Naive B cell (primary cell): ENCODE data around the gene STK40. TPM values are rescaled to one million over a fixed set of nuclear protein-coding genes. Genes with fewer than 3 reads are reported as not detected.

Source experiments
- ATAC-seq, 2 donors: fragments of 150-1000 bp; cut with Tn5 transposase; 2 replicates each; pipeline ENCODE4 v1.10.0; 2021; ENCODE audit warnings: low read depth in 2 of 2, mild to moderate bottlenecking in 2 of 2, moderate library complexity in 2 of 2
- DNase-seq: peaks from one replicate; pipeline ENCODE4 v3.0.0; 2022
- H3K27ac Mint-ChIP-seq, 6 donors: one replicate each; pipeline ENCODE4 v1.8.0; 2020 to 2022; ENCODE audit warnings: mild to moderate bottlenecking in 6 of 6, mixed read lengths in 6 of 6, moderate library complexity in 5 of 6, inconsistent platforms in 2 of 6
- H3K27me3 Mint-ChIP-seq, 3 donors: one replicate each; pipeline ENCODE4 v1.8.0; 2021 to 2022; ENCODE audit warnings: mixed read lengths in 3 of 3, mild to moderate bottlenecking in 1 of 3
- H3K36me3 Mint-ChIP-seq, 2 donors: one replicate each; pipeline ENCODE4 v1.8.0; 2020 to 2022; ENCODE audit warnings: mixed read lengths in 2 of 2, inconsistent platforms in 1 of 2, mild to moderate bottlenecking in 1 of 2
- H3K4me1 Mint-ChIP-seq, 3 donors: one replicate each; pipeline ENCODE4 v1.8.0; 2020 to 2022; ENCODE audit warnings: mixed read lengths in 3 of 3, inconsistent platforms in 1 of 3, mild to moderate bottlenecking in 1 of 3, moderate library complexity in 1 of 3
- H3K4me3 Mint-ChIP-seq, 8 donors: one replicate each; pipeline ENCODE4 v1.8.0; 2020 to 2022; ENCODE audit warnings: mild to moderate bottlenecking in 8 of 8, mixed read lengths in 8 of 8, moderate library complexity in 8 of 8, inconsistent platforms in 2 of 8
- H3K9me3 Mint-ChIP-seq, 7 donors: one replicate each; pipeline ENCODE4 v1.8.0; 2020 to 2022; ENCODE audit warnings: mixed read lengths in 7 of 7, mild to moderate bottlenecking in 5 of 7, inconsistent platforms in 2 of 7, moderate library complexity in 1 of 7
- polyA plus RNA-seq, 6 donors: library from polyadenylated mRNA; unstranded; fragments of 300-500 nt; fragmentation: Illumina TruSeq; gene quantifications; one replicate each; pipeline ENCODE4 v1.2.3, GENCODE V29; 2021; ENCODE audit warnings: low read depth in 6 of 6

STK40 gene
- 100 to 1,000 TPM in 1 of 6 donors, 10 to 100 TPM in 5; 62.3 to 105 (median 73.3) TPM for polyA plus RNA-seq

- no peaks in the 10 kb centered on the region for H3K9me3 Mint-ChIP-seq
- H3K36me3 Mint-ChIP-seq: no peaks in the 10 kb centered on the region
- peak within 1 kb of the TSS; percentile 89 to 99 (median 95) for H3K4me3 Mint-ChIP-seq
- H3K27ac Mint-ChIP-seq: peak within 1 kb of the TSS; percentile 95 to 100 (median 100)
- peak; percentile 95 for DNase-seq
- ATAC-seq: peak; percentile 84 to 87
- H3K27me3 Mint-ChIP-seq: no peaks in the 10 kb centered on the region
- H3K4me1 Mint-ChIP-seq: peaks cover 69 to 90% (median 79%) of the 10 kb centered on the region in 3 donors
Measured at GRCh38 chr1:36385410-36386264, at the start of gene STK40. TSS of gene STK40 (minus strand) at chr1:36385924. CDS start at chr1:36361332, 24,592 bp downstream.

DNA sequence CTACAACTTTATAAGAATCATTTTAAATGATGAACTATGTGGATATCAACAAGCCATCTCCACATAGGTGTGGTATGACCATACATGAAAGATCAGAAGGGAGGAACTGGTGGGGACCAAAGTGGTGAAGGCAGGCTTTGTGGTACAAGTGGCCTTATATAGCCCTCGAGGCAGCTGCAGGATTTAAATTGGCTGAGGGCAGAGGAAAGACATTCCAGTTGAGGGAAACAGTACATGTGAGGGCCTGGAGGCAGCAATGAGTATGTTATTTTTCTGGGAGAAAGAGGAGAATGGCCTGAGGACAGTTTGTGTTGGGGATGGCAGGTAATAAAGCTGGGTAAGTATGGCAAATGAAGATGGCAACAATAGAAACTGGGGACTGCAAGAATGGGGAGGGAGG is 47.4 kb upstream of the STK40 start:
- H3K36me3 Mint-ChIP-seq: no peaks in the 10 kb centered on the region
- no peaks in the 10 kb centered on the region for H3K4me1 Mint-ChIP-seq
- H3K27me3 Mint-ChIP-seq: no peaks in the 10 kb centered on the region
- H3K4me3 Mint-ChIP-seq: no peak overlapping the region
- DNase-seq (no peak), ATAC-seq (no peak)
- H3K27ac Mint-ChIP-seq: no peak overlapping the region
- H3K9me3 Mint-ChIP-seq: no peaks in the 10 kb centered on the region

- H3K27me3 Mint-ChIP-seq: no peaks in the 10 kb centered on the region
- no peaks in the 10 kb centered on the region for H3K9me3 Mint-ChIP-seq
- no peak overlapping the region for H3K4me3 Mint-ChIP-seq
- H3K4me1 Mint-ChIP-seq: no peaks in the 10 kb centered on the region
- H3K36me3 Mint-ChIP-seq: no peaks in the 10 kb centered on the region
- no peak for DNase-seq
- ATAC-seq: no peak
- no peak overlapping the region for H3K27ac Mint-ChIP-seq
Measured at GRCh38 chr1:36432616-36433015, 46.9 kb upstream of the STK40 start.

DNA sequence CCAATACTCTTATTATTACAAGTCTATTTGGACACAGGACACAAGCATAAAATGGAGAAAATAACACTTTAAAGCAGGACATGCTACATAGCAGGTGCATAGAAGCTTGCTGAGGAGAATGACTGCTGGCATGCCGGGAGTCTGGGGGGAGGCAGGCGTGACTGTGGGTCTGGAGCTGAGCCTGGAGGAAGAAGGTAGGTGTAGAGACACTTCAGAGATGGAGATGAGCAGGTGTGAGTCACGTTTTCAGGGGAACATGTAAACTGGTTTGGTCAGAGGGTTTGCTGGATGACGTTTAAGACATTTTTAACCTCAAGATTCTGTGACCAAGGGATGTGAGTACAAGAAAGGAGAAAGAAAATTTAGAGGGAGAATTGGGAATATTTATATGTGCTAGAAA is 40.1 kb upstream of the STK40 start:
- ATAC-seq: no peak
- no peaks in the 10 kb centered on the region for H3K9me3 Mint-ChIP-seq
- H3K27me3 Mint-ChIP-seq: no peaks in the 10 kb centered on the region

DNA sequence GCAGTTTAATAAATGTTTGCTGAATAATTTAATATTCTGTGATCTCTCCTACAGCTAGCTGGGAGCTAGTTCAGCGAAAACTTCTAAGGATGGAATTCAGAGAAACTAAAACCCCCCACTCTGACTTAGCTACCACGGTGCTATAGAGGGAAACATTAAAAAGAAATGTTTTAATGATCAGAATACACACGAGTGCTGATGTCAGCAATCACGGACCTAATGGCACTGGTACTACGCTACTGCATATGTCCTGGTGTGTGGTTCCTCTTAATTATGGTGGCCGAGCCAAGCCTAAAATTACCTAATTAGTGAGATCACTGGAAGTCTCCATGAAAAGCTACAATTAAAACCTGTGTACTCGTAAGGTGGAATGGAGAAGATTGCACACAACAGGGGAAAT is 35.9 kb upstream of the STK40 start:
- no peaks in the 10 kb centered on the region for H3K27me3 Mint-ChIP-seq
- H3K4me3 Mint-ChIP-seq: peak overlapping the region in 1 of 8 donors; percentile 79
- DNase-seq (no peak), ATAC-seq (no peak)
- peak overlapping the region in 1 of 6 donors; percentile 58 for H3K27ac Mint-ChIP-seq
- H3K9me3 Mint-ChIP-seq: no peaks in the 10 kb centered on the region
- H3K4me1 Mint-ChIP-seq: peaks cover 7 to 10% (median 7%) of the 10 kb centered on the region in 3 donors
- no peaks in the 10 kb centered on the region for H3K36me3 Mint-ChIP-seq

More for the DNA sequence above, 40.1 kb upstream of the STK40 start:
- no peaks in the 10 kb centered on the region for H3K36me3 Mint-ChIP-seq
- peaks cover 4% of the 10 kb centered on the region in 3 donors for H3K4me1 Mint-ChIP-seq
- H3K4me3 Mint-ChIP-seq: no peak overlapping the region
- H3K27ac Mint-ChIP-seq: peak overlapping the region in 1 of 6 donors; percentile 49
- no peak for DNase-seq

DNA sequence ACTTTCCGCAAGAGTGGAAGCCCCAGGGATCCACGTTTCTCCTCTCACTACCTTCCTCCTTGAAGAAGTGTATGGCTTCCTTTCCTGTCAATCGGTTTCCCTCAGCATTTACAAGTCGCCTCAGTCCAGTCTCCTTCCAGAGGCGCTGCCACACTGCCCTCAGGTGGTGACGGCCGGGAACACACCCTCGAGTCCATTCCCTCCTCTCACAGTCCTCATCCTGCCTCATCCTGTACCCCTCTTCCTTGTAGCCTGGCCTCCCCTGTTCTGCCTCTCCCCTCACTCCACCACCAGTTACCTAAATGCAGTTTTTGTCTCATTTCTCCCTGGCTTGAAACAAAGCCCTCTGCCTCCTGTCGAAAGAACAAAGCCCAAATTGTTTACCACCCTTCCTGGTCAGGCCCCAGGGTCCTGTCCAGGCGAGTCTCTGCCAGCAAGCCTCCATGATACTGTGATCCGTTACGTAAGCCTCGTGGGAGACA is 35.2 kb upstream of the STK40 start:
- H3K4me1 Mint-ChIP-seq: peaks cover 7 to 10% (median 7%) of the 10 kb centered on the region in 3 donors
- H3K4me3 Mint-ChIP-seq: no peak overlapping the region
- peak overlapping the region in 4 of 6 donors; percentile 30 to 76 (median 65) for H3K27ac Mint-ChIP-seq
- H3K9me3 Mint-ChIP-seq: no peaks in the 10 kb centered on the region
- no peaks in the 10 kb centered on the region for H3K36me3 Mint-ChIP-seq
- H3K27me3 Mint-ChIP-seq: no peaks in the 10 kb centered on the region
- ATAC-seq: peak; percentile 94 to 98
- DNase-seq: peak; percentile 81

GRCh38 chr1:36420409-36420808 is 34.7 kb upstream of the STK40 start:
- Mint-ChIP-seq H3K4me1 (peaks cover 7 to 10% (median 7%) of the 10 kb centered on the region in 3 donors), H3K4me3 (no peak overlapping the region), H3K36me3 (no peaks in the 10 kb centered on the region), H3K9me3 (no peaks in the 10 kb centered on the region), H3K27me3 (no peaks in the 10 kb centered on the region), H3K27ac (peak overlapping the region in 1 of 6 donors; percentile 56)
- DNase-seq (no peak), ATAC-seq (no peak)

DNA sequence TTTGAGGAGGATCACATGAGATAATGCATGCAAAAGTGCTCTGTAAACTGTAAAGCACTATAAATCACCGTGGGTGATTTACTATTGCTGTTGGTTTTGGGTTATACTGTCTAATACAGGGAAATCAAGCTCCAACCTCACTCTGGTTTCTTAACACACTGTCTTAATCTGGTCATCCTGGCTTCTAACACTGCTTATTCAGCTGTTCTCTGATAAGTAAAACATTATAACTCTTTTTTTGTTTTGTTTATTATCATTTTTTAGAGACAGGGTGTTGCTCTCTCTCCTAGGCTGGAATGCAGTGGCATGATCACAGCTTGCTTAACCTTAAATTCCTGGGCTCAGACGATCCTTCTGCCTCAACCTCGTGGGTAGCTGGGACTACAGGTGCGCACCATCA is 33.8 kb upstream of the STK40 start:
- no peak overlapping the region for H3K27ac Mint-ChIP-seq
- H3K4me3 Mint-ChIP-seq: no peak overlapping the region
- peaks cover 7 to 10% (median 10%) of the 10 kb centered on the region in 3 donors for H3K4me1 Mint-ChIP-seq
- no peaks in the 10 kb centered on the region for H3K27me3 Mint-ChIP-seq
- H3K9me3 Mint-ChIP-seq: no peaks in the 10 kb centered on the region
- DNase-seq: no peak
- H3K36me3 Mint-ChIP-seq: no peaks in the 10 kb centered on the region
- no peak for ATAC-seq

DNA sequence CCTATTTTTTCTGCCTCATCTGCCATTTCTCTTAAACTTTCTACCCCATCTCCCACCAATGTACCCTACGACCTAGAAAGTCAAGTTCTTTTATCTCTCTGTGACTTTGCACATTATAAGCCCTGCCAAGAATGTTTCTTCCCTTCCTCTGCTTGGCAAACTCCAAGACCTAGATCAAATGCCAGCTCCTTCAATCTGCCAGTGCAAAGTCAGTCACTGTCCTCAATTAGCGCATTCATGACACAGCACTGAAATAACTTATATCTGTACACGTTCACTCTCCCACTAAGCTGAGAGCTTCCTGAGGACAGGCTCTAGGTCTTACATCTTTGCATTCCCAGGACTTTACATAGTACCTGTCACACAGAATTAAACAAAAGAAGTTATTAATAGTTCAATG is 33.4 kb upstream of the STK40 start:
- Mint-ChIP-seq H3K4me3 (no peak overlapping the region), H3K27ac (no peak overlapping the region), H3K27me3 (no peaks in the 10 kb centered on the region), H3K36me3 (no peaks in the 10 kb centered on the region), H3K9me3 (no peaks in the 10 kb centered on the region), H3K4me1 (peaks cover 7 to 13% (median 13%) of the 10 kb centered on the region in 3 donors)
- no peak for ATAC-seq
- DNase-seq: no peak

DNA sequence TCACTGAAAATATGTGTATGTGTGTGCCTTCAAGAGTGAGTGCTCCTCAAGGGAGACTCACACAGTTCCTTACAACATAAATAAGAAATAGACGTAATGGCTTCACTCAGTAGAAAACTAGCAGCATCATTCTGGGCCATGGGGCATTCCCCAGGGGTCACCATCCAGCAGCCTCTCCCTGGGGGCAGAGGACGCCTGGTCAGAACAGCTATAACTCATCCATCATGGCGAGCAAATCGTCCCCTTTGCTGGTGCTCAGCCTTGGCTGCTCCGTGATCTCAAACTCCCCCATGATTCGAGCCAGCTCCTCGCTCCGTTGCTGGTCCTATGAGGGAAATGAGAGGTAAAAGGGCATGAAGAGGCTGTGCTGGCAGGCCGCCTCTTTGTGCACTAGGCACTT is 32.2 kb upstream of the STK40 start:
- Mint-ChIP-seq H3K9me3 (no peaks in the 10 kb centered on the region), H3K36me3 (no peaks in the 10 kb centered on the region), H3K27me3 (no peaks in the 10 kb centered on the region), H3K4me1 (peaks cover 7 to 18% (median 14%) of the 10 kb centered on the region in 3 donors), H3K4me3 (no peak overlapping the region), H3K27ac (peak overlapping the region in 1 of 6 donors; percentile 82)
- DNase-seq (no peak), ATAC-seq (no peak)

DNA sequence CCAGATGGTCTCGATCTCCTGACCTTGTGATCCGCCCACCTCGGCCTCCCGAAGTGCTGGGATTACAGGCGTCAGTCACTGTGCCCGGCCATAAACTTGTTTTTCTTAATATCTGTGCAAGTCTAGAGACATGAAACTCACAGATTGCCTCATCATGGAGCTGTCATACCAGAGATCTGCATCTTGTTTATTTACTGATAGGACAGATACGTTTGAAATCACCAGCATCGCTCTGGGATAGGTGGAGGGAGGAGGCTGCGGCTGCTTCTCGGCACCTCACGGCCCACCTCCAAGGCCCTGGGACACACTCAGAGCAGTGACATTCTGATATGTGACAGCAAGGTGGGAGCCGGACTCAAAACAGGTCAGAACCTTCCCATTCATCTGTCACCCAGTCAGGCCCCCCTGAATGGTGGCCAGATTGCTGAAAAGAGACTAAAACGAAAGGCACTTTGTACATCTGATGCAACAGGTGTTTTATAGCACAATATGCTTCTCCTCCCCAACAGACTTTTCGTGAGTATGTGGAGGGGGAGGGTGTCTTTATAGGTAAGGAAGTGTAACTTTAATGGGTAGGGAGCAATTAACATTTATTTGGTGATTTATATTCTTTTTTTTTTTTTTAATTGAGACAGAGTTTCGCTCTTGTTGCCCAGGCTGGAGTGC is 30.1 kb upstream of the STK40 start:
- Mint-ChIP-seq H3K4me1 (peaks cover 15 to 31% (median 29%) of the 10 kb centered on the region in 3 donors), H3K9me3 (peaks cover 0 to 5% (median 0%) of the 10 kb centered on the region in 7 donors), H3K4me3 (no peak overlapping the region), H3K27me3 (no peaks in the 10 kb centered on the region), H3K36me3 (peaks cover 0 to 7% of the 10 kb centered on the region in 2 donors), H3K27ac (peak overlapping the region in 2 of 6 donors; percentile 5 to 44)
- DNase-seq: no peak
- no peak for ATAC-seq

DNA sequence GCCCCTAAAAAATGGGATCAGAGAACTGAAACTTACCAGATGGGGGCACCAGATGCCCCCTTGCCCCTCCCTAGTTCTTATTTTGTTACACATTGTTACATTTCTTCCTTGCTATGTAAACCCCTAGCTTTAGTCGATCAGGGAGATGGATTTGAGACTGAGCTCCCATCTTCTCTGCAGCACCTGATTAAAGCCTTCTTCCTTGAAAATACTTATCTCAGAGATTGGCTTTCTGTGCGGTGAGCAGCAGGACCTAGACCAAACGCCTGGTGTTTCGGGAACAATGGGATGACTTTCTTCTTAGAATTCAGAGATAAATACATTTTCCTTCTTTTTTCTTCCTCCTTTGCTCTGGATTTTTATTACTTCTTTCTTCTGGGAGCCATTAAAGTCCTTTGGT is 28.7 kb upstream of the STK40 start:
- no peaks in the 10 kb centered on the region for H3K27me3 Mint-ChIP-seq
- H3K27ac Mint-ChIP-seq: peak overlapping the region in 1 of 6 donors; percentile 56
- DNase-seq (no peak), ATAC-seq (no peak)
- peaks cover 16 to 32% (median 27%) of the 10 kb centered on the region in 3 donors for H3K4me1 Mint-ChIP-seq
- H3K4me3 Mint-ChIP-seq: no peak overlapping the region
- peaks cover 0 to 7% of the 10 kb centered on the region in 2 donors for H3K36me3 Mint-ChIP-seq
- H3K9me3 Mint-ChIP-seq: peaks cover 0 to 5% (median 0%) of the 10 kb centered on the region in 7 donors
